Measurements from ENCODE around the gene NOS1.

NOS1 gene

GRCh38 chr12:117298648-117299225 lies 62.7 kb downstream of the NOS1 start:
- Histone ChIP-seq H3K36me3 (ENCODE audit: control insufficient read depth in 1 of 2, insufficient read depth in 2 of 2, low read length in 2 of 2) (no peaks in the 10 kb centered on the region), H3K9me3 (ENCODE audit: control insufficient read depth in 1 of 2, low read length in 2 of 2) (peaks cover 4% of the 10 kb centered on the region in 2 donors), H3K27ac (ENCODE audit: low read length) (no peak overlapping the region), H3K27me3 (ENCODE audit: low read depth, low read length) (no peaks in the 10 kb centered on the region), H3K4me1 (ENCODE audit: control insufficient read depth in 1 of 2, insufficient read depth in 2 of 2, low read length in 2 of 2) (no peaks in the 10 kb centered on the region), H3K4me3 (ENCODE audit: low read depth in 1 of 2, low read length in 2 of 2) (no peak overlapping the region)

GRCh38 chr12:117298191-117298590 lies 63.2 kb downstream of the NOS1 start:
- Histone ChIP-seq H3K4me3 (ENCODE audit: low read depth in 1 of 2, low read length in 2 of 2) (no peak overlapping the region), H3K36me3 (ENCODE audit: control insufficient read depth in 1 of 2, insufficient read depth in 2 of 2, low read length in 2 of 2) (no peaks in the 10 kb centered on the region), H3K9me3 (ENCODE audit: control insufficient read depth in 1 of 2, low read length in 2 of 2) (peaks cover 4% of the 10 kb centered on the region in 2 donors), H3K4me1 (ENCODE audit: control insufficient read depth in 1 of 2, insufficient read depth in 2 of 2, low read length in 2 of 2) (no peaks in the 10 kb centered on the region), H3K27ac (ENCODE audit: low read length) (no peak overlapping the region), H3K27me3 (ENCODE audit: low read depth, low read length) (no peaks in the 10 kb centered on the region)

GRCh38 chr12:117294189-117294603 lies 67.2 kb downstream of the NOS1 start:
- Histone ChIP-seq H3K36me3 (ENCODE audit: control insufficient read depth in 1 of 2, insufficient read depth in 2 of 2, low read length in 2 of 2) (no peaks in the 10 kb centered on the region), H3K4me3 (ENCODE audit: low read depth in 1 of 2, low read length in 2 of 2) (no peak overlapping the region), H3K4me1 (ENCODE audit: control insufficient read depth in 1 of 2, insufficient read depth in 2 of 2, low read length in 2 of 2) (no peaks in the 10 kb centered on the region)

GRCh38 chr12:117293510-117293909 lies 67.9 kb downstream of the NOS1 start:
- Histone ChIP-seq H3K4me3 (ENCODE audit: low read depth in 1 of 2, low read length in 2 of 2) (no peak overlapping the region), H3K27ac (ENCODE audit: low read length) (no peak overlapping the region), H3K27me3 (ENCODE audit: low read depth, low read length) (peaks cover 5% of the 10 kb centered on the region), H3K4me1 (ENCODE audit: control insufficient read depth in 1 of 2, insufficient read depth in 2 of 2, low read length in 2 of 2) (no peaks in the 10 kb centered on the region), H3K36me3 (ENCODE audit: control insufficient read depth in 1 of 2, insufficient read depth in 2 of 2, low read length in 2 of 2) (no peaks in the 10 kb centered on the region), H3K9me3 (ENCODE audit: control insufficient read depth in 1 of 2, low read length in 2 of 2) (peaks cover 0 to 4% of the 10 kb centered on the region in 2 donors)

More at GRCh38 chr12:117294189-117294603, 67.2 kb downstream of the NOS1 start:
- Histone ChIP-seq H3K27me3 (ENCODE audit: low read depth, low read length) (peaks cover 5% of the 10 kb centered on the region), H3K9me3 (ENCODE audit: control insufficient read depth in 1 of 2, low read length in 2 of 2) (peaks cover 0 to 4% of the 10 kb centered on the region in 2 donors), H3K27ac (ENCODE audit: low read length) (no peak overlapping the region)

- H3K36me3 ChIP-seq (ENCODE audit: control insufficient read depth in 1 of 2, insufficient read depth in 2 of 2, low read length in 2 of 2): no peaks in the 10 kb centered on the region
- H3K4me3 ChIP-seq (ENCODE audit: low read depth in 1 of 2, low read length in 2 of 2): no peak overlapping the region
- peaks cover 5% of the 10 kb centered on the region for H3K27me3 ChIP-seq (ENCODE audit: low read depth, low read length)
- H3K4me1 ChIP-seq (ENCODE audit: control insufficient read depth in 1 of 2, insufficient read depth in 2 of 2, low read length in 2 of 2): no peaks in the 10 kb centered on the region
- no peak overlapping the region for H3K27ac ChIP-seq (ENCODE audit: low read length)
- peaks cover 0 to 8% of the 10 kb centered on the region in 2 donors for H3K9me3 ChIP-seq (ENCODE audit: control insufficient read depth in 1 of 2, low read length in 2 of 2)
Measured at GRCh38 chr12:117292688-117293087, 68.7 kb downstream of the NOS1 start.

GRCh38 chr12:117284140-117284539 lies 77.3 kb downstream of the NOS1 start:
- Histone ChIP-seq H3K4me3 (ENCODE audit: low read depth in 1 of 2, low read length in 2 of 2) (no peak overlapping the region), H3K27ac (ENCODE audit: low read length) (no peak overlapping the region), H3K27me3 (ENCODE audit: low read depth, low read length) (no peaks in the 10 kb centered on the region), H3K9me3 (ENCODE audit: control insufficient read depth in 1 of 2, low read length in 2 of 2) (peaks cover 0 to 8% of the 10 kb centered on the region in 2 donors), H3K4me1 (ENCODE audit: control insufficient read depth in 1 of 2, insufficient read depth in 2 of 2, low read length in 2 of 2) (no peaks in the 10 kb centered on the region), H3K36me3 (ENCODE audit: control insufficient read depth in 1 of 2, insufficient read depth in 2 of 2, low read length in 2 of 2) (no peaks in the 10 kb centered on the region)

- no peak overlapping the region for H3K27ac ChIP-seq (ENCODE audit: low read length)
- H3K4me3 ChIP-seq (ENCODE audit: low read depth in 1 of 2, low read length in 2 of 2): no peak overlapping the region
- no peaks in the 10 kb centered on the region for H3K4me1 ChIP-seq (ENCODE audit: control insufficient read depth in 1 of 2, insufficient read depth in 2 of 2, low read length in 2 of 2)
- H3K27me3 ChIP-seq (ENCODE audit: low read depth, low read length): no peaks in the 10 kb centered on the region
- H3K36me3 ChIP-seq (ENCODE audit: control insufficient read depth in 1 of 2, insufficient read depth in 2 of 2, low read length in 2 of 2): no peaks in the 10 kb centered on the region
- peaks cover 0 to 4% of the 10 kb centered on the region in 2 donors for H3K9me3 ChIP-seq (ENCODE audit: control insufficient read depth in 1 of 2, low read length in 2 of 2)
Measured at GRCh38 chr12:117282490-117282889, 78.9 kb downstream of the NOS1 start.

GRCh38 chr12:117280019-117280680 lies 81.3 kb downstream of the NOS1 start:
- Histone ChIP-seq H3K27ac (ENCODE audit: low read length) (no peak overlapping the region), H3K36me3 (ENCODE audit: control insufficient read depth in 1 of 2, insufficient read depth in 2 of 2, low read length in 2 of 2) (no peaks in the 10 kb centered on the region), H3K27me3 (ENCODE audit: low read depth, low read length) (no peaks in the 10 kb centered on the region), H3K4me1 (ENCODE audit: control insufficient read depth in 1 of 2, insufficient read depth in 2 of 2, low read length in 2 of 2) (no peaks in the 10 kb centered on the region), H3K9me3 (ENCODE audit: control insufficient read depth in 1 of 2, low read length in 2 of 2) (no peaks in the 10 kb centered on the region), H3K4me3 (ENCODE audit: low read depth in 1 of 2, low read length in 2 of 2) (no peak overlapping the region)

- Histone ChIP-seq H3K4me3 (ENCODE audit: low read depth in 1 of 2, low read length in 2 of 2) (no peak overlapping the region), H3K36me3 (ENCODE audit: control insufficient read depth in 1 of 2, insufficient read depth in 2 of 2, low read length in 2 of 2) (no peaks in the 10 kb centered on the region), H3K9me3 (ENCODE audit: control insufficient read depth in 1 of 2, low read length in 2 of 2) (no peaks in the 10 kb centered on the region), H3K4me1 (ENCODE audit: control insufficient read depth in 1 of 2, insufficient read depth in 2 of 2, low read length in 2 of 2) (no peaks in the 10 kb centered on the region), H3K27ac (ENCODE audit: low read length) (no peak overlapping the region), H3K27me3 (ENCODE audit: low read depth, low read length) (no peaks in the 10 kb centered on the region)
Measured at GRCh38 chr12:117279606-117280005, 81.8 kb downstream of the NOS1 start.

GRCh38 chr12:117277875-117278274 lies 83.6 kb downstream of the NOS1 start:
- Histone ChIP-seq H3K27me3 (ENCODE audit: low read depth, low read length) (no peaks in the 10 kb centered on the region), H3K4me1 (ENCODE audit: control insufficient read depth in 1 of 2, insufficient read depth in 2 of 2, low read length in 2 of 2) (no peaks in the 10 kb centered on the region), H3K4me3 (ENCODE audit: low read depth in 1 of 2, low read length in 2 of 2) (no peak overlapping the region), H3K9me3 (ENCODE audit: control insufficient read depth in 1 of 2, low read length in 2 of 2) (peaks cover 0 to 3% of the 10 kb centered on the region in 2 donors), H3K36me3 (ENCODE audit: control insufficient read depth in 1 of 2, insufficient read depth in 2 of 2, low read length in 2 of 2) (no peaks in the 10 kb centered on the region), H3K27ac (ENCODE audit: low read length) (no peak overlapping the region)

GRCh38 chr12:117273091-117273490 lies 88.3 kb downstream of the NOS1 start:
- H3K36me3 ChIP-seq (ENCODE audit: control insufficient read depth in 1 of 2, insufficient read depth in 2 of 2, low read length in 2 of 2): no peaks in the 10 kb centered on the region
- no peaks in the 10 kb centered on the region for H3K4me1 ChIP-seq (ENCODE audit: control insufficient read depth in 1 of 2, insufficient read depth in 2 of 2, low read length in 2 of 2)
- no peak overlapping the region for H3K4me3 ChIP-seq (ENCODE audit: low read depth in 1 of 2, low read length in 2 of 2)
- peaks cover 0 to 3% of the 10 kb centered on the region in 2 donors for H3K9me3 ChIP-seq (ENCODE audit: control insufficient read depth in 1 of 2, low read length in 2 of 2)
- H3K27me3 ChIP-seq (ENCODE audit: low read depth, low read length): no peaks in the 10 kb centered on the region
- H3K27ac ChIP-seq (ENCODE audit: low read length): no peak overlapping the region

GRCh38 chr12:117272690-117273089 lies 88.7 kb downstream of the NOS1 start:
- H3K36me3 ChIP-seq (ENCODE audit: control insufficient read depth in 1 of 2, insufficient read depth in 2 of 2, low read length in 2 of 2): no peaks in the 10 kb centered on the region
- no peaks in the 10 kb centered on the region for H3K4me1 ChIP-seq (ENCODE audit: control insufficient read depth in 1 of 2, insufficient read depth in 2 of 2, low read length in 2 of 2)
- no peaks in the 10 kb centered on the region for H3K27me3 ChIP-seq (ENCODE audit: low read depth, low read length)
- peaks cover 0 to 3% of the 10 kb centered on the region in 2 donors for H3K9me3 ChIP-seq (ENCODE audit: control insufficient read depth in 1 of 2, low read length in 2 of 2)
- H3K4me3 ChIP-seq (ENCODE audit: low read depth in 1 of 2, low read length in 2 of 2): no peak overlapping the region
- H3K27ac ChIP-seq (ENCODE audit: low read length): no peak overlapping the region
